Measurements from ENCODE around the gene SPTLC2. TPM values are rescaled to one million over a fixed set of nuclear protein-coding genes. Genes with fewer than 3 reads are reported as not detected.
A peak's percentile ranks its signal among the peaks of the same experiment; 100 is the strongest.

The SPTLC2 gene
- total RNA-seq, 1 experiment from 2014 or later: 45.9 TPM

DNA sequence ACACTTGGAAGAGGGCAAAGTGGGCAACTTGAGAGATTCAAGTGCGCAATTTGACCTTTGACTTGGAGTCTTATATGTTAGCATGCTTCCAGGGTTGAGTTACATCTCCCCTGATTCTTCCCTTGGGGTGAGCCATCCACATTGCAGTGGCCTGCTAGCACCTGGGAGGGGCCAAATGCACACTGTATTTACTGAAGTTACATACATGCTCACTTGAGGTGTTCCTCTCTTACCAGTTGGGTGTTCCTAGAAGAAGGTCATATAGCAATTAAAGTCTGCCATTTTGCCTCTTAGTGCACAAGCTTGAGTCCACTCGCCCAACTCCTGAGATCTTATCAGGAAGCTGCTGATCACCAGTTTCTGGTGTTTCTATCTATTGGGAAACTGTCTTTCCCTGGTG lies 13.7 kb upstream of the SPTLC2 start:
- CTCF ChIA-PET: no interaction called here
- TF ChIP-seq, protein P1, sequence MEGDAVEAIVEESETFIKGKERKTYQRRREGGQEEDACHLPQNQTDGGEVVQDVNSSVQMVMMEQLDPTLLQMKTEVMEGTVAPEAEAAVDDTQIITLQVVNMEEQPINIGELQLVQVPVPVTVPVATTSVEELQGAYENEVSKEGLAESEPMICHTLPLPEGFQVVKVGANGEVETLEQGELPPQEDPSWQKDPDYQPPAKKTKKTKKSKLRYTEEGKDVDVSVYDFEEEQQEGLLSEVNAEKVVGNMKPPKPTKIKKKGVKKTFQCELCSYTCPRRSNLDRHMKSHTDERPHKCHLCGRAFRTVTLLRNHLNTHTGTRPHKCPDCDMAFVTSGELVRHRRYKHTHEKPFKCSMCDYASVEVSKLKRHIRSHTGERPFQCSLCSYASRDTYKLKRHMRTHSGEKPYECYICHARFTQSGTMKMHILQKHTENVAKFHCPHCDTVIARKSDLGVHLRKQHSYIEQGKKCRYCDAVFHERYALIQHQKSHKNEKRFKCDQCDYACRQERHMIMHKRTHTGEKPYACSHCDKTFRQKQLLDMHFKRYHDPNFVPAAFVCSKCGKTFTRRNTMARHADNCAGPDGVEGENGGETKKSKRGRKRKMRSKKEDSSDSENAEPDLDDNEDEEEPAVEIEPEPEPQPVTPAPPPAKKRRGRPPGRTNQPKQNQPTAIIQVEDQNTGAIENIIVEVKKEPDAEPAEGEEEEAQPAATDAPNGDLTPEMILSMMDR (IDR thresholded peaks at IDR 0.05; ENCODE audit: unreplicated experiment): no peak
- Mint-ChIP-seq H3K4me3 (ENCODE audit: low read depth, unreplicated experiment) (no peak overlapping the region), H3K4me1 (ENCODE audit: low read depth, unreplicated experiment) (no peaks in the 10 kb centered on the region), H3K27ac (ENCODE audit: unreplicated experiment) (no peak overlapping the region), H3K27me3 (ENCODE audit: unreplicated experiment) (no peaks in the 10 kb centered on the region), H3K36me3 (ENCODE audit: insufficient read depth, unreplicated experiment) (no peaks in the 10 kb centered on the region), H3K9me3 (ENCODE audit: low read depth, unreplicated experiment) (no peaks in the 10 kb centered on the region)
- DNase-seq: no peak
- intact Hi-C loops (cut with micrococcal nuclease; ENCODE audit: unreplicated experiment): no loop called here
- BruUV-seq (replicated peaks): no TSS peak

DNA sequence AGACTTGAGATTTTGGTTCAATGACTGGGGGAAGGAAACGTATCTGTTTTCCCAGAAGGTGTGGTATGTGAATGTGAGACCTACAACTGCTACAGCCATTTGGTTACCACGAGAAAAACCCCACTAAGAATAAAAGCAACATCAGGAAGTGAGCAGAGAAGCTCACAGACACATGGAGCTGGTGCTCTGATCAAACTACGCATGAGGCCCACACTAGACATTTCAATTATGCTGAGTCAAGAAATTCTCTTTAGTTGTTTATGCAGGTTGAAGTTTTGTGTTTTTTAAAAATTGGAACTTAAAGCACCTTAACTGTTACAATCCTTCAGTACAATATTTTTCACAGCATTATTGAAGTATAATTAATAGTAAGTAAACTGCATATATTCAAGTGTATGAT lies 8.9 kb upstream of the SPTLC2 start:
- Mint-ChIP-seq H3K27ac (ENCODE audit: unreplicated experiment) (no peak overlapping the region), H3K4me1 (ENCODE audit: low read depth, unreplicated experiment) (no peaks in the 10 kb centered on the region), H3K9me3 (ENCODE audit: low read depth, unreplicated experiment) (no peaks in the 10 kb centered on the region), H3K36me3 (ENCODE audit: insufficient read depth, unreplicated experiment) (no peaks in the 10 kb centered on the region), H3K4me3 (ENCODE audit: low read depth, unreplicated experiment) (no peak overlapping the region), H3K27me3 (ENCODE audit: unreplicated experiment) (no peaks in the 10 kb centered on the region)
- BruUV-seq (replicated peaks): no TSS peak
- TF ChIP-seq, protein P1 (IDR thresholded peaks at IDR 0.05; ENCODE audit: unreplicated experiment): no peak
- intact Hi-C loops (cut with micrococcal nuclease; ENCODE audit: unreplicated experiment): no loop called here
- no peak for DNase-seq
- CTCF ChIA-PET: no interaction called here

DNA sequence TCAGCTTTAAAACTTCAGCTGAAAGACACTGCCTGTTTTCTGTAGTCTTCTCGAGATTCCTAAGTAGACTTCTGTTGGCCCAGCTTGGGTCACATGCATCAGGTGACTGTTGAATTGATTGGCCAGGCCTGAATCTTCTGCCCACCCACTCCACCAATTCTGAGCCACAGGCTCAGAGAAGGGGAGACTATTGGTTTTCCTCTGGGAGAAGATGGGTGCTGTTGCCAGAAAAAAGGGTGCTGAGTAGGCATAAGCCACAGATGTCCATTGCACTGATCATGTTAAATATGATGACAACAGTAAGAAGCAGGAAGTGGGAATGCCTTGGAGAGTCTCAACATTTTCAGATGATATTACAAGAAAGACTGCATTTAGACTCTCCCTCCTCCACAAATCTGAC lies 6.8 kb upstream of the SPTLC2 start:
- CTCF ChIA-PET: no interaction called here
- Mint-ChIP-seq H3K4me1 (ENCODE audit: low read depth, unreplicated experiment) (no peaks in the 10 kb centered on the region), H3K4me3 (ENCODE audit: low read depth, unreplicated experiment) (no peak overlapping the region), H3K27ac (ENCODE audit: unreplicated experiment) (no peak overlapping the region), H3K9me3 (ENCODE audit: low read depth, unreplicated experiment) (no peaks in the 10 kb centered on the region), H3K27me3 (ENCODE audit: unreplicated experiment) (no peaks in the 10 kb centered on the region), H3K36me3 (ENCODE audit: insufficient read depth, unreplicated experiment) (no peaks in the 10 kb centered on the region)
- no TSS peak for BruUV-seq (replicated peaks)
- intact Hi-C loops (cut with micrococcal nuclease; ENCODE audit: unreplicated experiment): no loop called here
- TF ChIP-seq, protein P1 (IDR thresholded peaks at IDR 0.05; ENCODE audit: unreplicated experiment): no peak
- DNase-seq: no peak

DNA sequence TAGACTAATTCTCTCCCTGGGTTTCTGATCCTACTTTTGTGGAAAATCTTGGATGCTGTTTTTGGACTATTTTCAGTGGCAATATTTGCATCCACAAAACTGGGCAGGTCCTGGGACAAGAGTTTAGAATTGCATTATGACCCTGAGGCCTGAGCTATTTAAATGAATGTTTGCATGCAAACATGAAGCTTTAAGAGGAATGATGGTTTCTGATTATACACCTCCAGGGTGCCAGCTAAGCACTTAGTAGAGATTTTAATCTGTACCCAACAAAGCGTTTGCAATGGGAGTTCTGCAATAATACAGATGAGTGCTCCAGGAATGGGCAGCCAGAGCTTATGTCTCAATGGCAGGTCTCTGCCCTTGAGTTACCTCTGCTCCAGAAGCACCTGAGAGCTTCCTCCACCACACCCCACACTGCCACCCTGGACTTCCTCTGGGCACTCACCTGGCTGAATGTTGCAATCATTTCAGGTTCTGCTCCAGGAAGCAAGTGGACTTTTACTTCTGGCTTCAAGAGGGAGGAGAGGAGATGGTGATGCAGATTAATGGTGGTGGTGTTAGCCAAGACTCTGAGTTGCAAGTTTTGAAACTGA lies 6.0 kb upstream of the SPTLC2 start:
- intact Hi-C loops (cut with micrococcal nuclease; ENCODE audit: unreplicated experiment): no loop called here
- BruUV-seq (replicated peaks): no TSS peak
- TF ChIP-seq, protein P1 (IDR thresholded peaks at IDR 0.05; ENCODE audit: unreplicated experiment): no peak
- no peaks in the 10 kb centered on the region for H3K4me1 Mint-ChIP-seq (ENCODE audit: low read depth, unreplicated experiment)
- peak; percentile 66 for DNase-seq
- H3K4me3 Mint-ChIP-seq (ENCODE audit: low read depth, unreplicated experiment): no peak overlapping the region
- H3K27ac Mint-ChIP-seq (ENCODE audit: unreplicated experiment): no peak overlapping the region
- H3K36me3 Mint-ChIP-seq (ENCODE audit: insufficient read depth, unreplicated experiment): no peaks in the 10 kb centered on the region
- H3K9me3 Mint-ChIP-seq (ENCODE audit: low read depth, unreplicated experiment): no peaks in the 10 kb centered on the region
- CTCF ChIA-PET: no interaction called here
- no peaks in the 10 kb centered on the region for H3K27me3 Mint-ChIP-seq (ENCODE audit: unreplicated experiment)
